NCI-H1930 (cell line): ENCODE results near the gene HBS1L.

Experiments
- DNase-seq, 2 experiments: peaks; one replicate each; lab custom pipeline; 2025; lab: John Stamatoyannopoulos, UW

The HBS1L gene

GRCh38 chr6:135054569-135055498 is at the start of gene HBS1L:
TSS of gene HBS1L (minus strand) at chr6:135054822. CDS start at chr6:135054691, 131 bp downstream.
- DNase-seq = peak; percentile 95 to 97

- DNase-seq = no peak
Measured at GRCh38 chr6:135104199-135104598, 49.6 kb upstream of the HBS1L start.

- no peak for DNase-seq
Measured at GRCh38 chr6:135102191-135102590, 47.6 kb upstream of the HBS1L start.

GRCh38 chr6:135097172-135097571 is 42.5 kb upstream of the HBS1L start:
- DNase-seq = no peak

- DNase-seq = no peak
Measured at GRCh38 chr6:135096403-135097130, 41.9 kb upstream of the HBS1L start.

GRCh38 chr6:135095716-135096115 is 41.1 kb upstream of the HBS1L start:
- DNase-seq = no peak

GRCh38 chr6:135094403-135094821 is 39.8 kb upstream of the HBS1L start:
- DNase-seq = no peak

- no peak for DNase-seq
Measured at GRCh38 chr6:135093578-135093977, 39.0 kb upstream of the HBS1L start.

- DNase-seq = no peak
Measured at GRCh38 chr6:135092724-135093123, 38.1 kb upstream of the HBS1L start.

GRCh38 chr6:135090819-135091218 is 36.2 kb upstream of the HBS1L start:
- DNase-seq = no peak

GRCh38 chr6:135089901-135090300 is 35.3 kb upstream of the HBS1L start:
- no peak for DNase-seq

- no peak for DNase-seq
Measured at GRCh38 chr6:135088818-135089809, 34.5 kb upstream of the HBS1L start.

GRCh38 chr6:135088281-135088680 is 33.7 kb upstream of the HBS1L start:
- DNase-seq = no peak

- no peak for DNase-seq
Measured at GRCh38 chr6:135087803-135088202, 33.2 kb upstream of the HBS1L start.

- no peak for DNase-seq
Measured at GRCh38 chr6:135087403-135087802, 32.8 kb upstream of the HBS1L start.

GRCh38 chr6:135086414-135086764 is 31.8 kb upstream of the HBS1L start:
- DNase-seq = no peak

GRCh38 chr6:135085700-135086413 is 31.2 kb upstream of the HBS1L start:
- DNase-seq = no peak

- no peak for DNase-seq
Measured at GRCh38 chr6:135084916-135085269, 30.3 kb upstream of the HBS1L start.

GRCh38 chr6:135084001-135084915 is 29.6 kb upstream of the HBS1L start:
- DNase-seq = no peak

GRCh38 chr6:135081966-135082365 is 27.3 kb upstream of the HBS1L start:
- no peak for DNase-seq
